Erythroblast (primary cell): ENCODE measurements around the gene PADI3.

Source experiments
- GATA1 ChIP-seq: IDR thresholded peaks from 2 replicates; pipeline ENCODE4 v1.6.1; 2011; ENCODE audit warnings: low read depth, mild to moderate bottlenecking, control low read depth, low read length, moderate library complexity
- POLR2A ChIP-seq: IDR thresholded peaks from 2 replicates; pipeline ENCODE4 v1.6.1; 2011; ENCODE audit warnings: mild to moderate bottlenecking, low read length

DNA sequence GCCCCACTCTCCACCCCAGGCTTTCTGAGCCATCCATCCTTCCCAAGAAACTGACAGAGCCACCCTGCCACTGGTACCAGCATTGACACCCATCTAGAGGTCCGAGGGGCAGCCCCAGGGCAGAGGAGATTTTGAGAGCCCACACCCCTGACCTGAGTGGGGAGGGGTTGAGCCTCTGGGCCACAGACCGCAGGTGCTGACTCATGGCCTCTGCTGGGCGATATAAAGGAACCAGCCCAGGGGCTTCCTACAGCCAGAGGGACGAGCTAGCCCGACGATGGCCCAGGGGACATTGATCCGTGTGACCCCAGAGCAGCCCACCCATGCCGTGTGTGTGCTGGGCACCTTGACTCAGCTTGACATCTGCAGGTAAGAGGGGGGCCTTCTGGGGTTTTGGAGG, 59.0 kb downstream of the PADI3 start, which contains the start of gene PADI4:
- TF ChIP-seq POLR2A (no peak), GATA1 (no peak)
